PC-9 (cell line): ENCODE measurements around the gene SLX9. TPM values are rescaled to one million over a fixed set of nuclear protein-coding genes. Genes with fewer than 3 reads are reported as not detected.

ENCODE experiments used
- BruUV-seq: library from RNA; stranded (reverse); fragments of 400-500 nt; replicated peaks from 2 replicates; lab custom pipeline; 2021; lab: Mats Ljungman, UMichigan
- CTCF ChIA-PET: fragments of 300-600 bp; sonication (Branson Sonifier 250); formaldehyde crosslinking; loops from one replicate; lab custom pipeline; 2022; ENCODE audit warnings: antibody characterized with exemption; lab: Charles Lee
- POLR2A ChIA-PET: fragments of 300-600 bp; sonication (Branson Sonifier 250); formaldehyde crosslinking; loops from one replicate; lab custom pipeline; 2022; ENCODE audit warnings: antibody characterized with exemption; ENCODE audit not compliant: unreplicated experiment; lab: Charles Lee
- DNase-seq, 2 experiments: peaks; one replicate each; pipeline versions ENCODE4 v3.0.0 to v3.0.0-alpha.2; 2015 to 2022; ENCODE audit warnings: mixed read lengths in 1 of 2
- H2AFZ ChIP-seq: fragments of 200-600 bp; sonication (generic); 2 replicates; pipeline ENCODE4 v1.8.1; 2017; ENCODE audit warnings: antibody characterized with exemption
- H3F3A ChIP-seq: fragments of 200-600 bp; sonication (generic); 2 replicates; pipeline ENCODE4 v1.8.1; 2017; ENCODE audit warnings: antibody characterized with exemption, mild to moderate bottlenecking, low read depth; ENCODE audit not compliant: insufficient read depth
- H3K27ac ChIP-seq: fragments of 200-600 bp; sonication (generic); 2 replicates; pipeline ENCODE4 v1.6.1; 2016; ENCODE audit warnings: mixed run types
- H3K27me3 ChIP-seq: fragments of 200-600 bp; sonication (generic); 2 replicates; pipeline ENCODE4 v1.6.1; 2016; ENCODE audit warnings: low read depth, mixed run types; ENCODE audit not compliant: insufficient read depth
- H3K36me3 ChIP-seq: fragments of 200-600 bp; sonication (generic); 2 replicates; pipeline ENCODE4 v1.6.1; 2016; ENCODE audit warnings: low read depth, mixed run types
- H3K4me1 ChIP-seq: fragments of 200-600 bp; sonication (generic); replicated peaks from 2 replicates; pipeline ENCODE4 v1.6.1; 2016; ENCODE audit warnings: mixed run types; ENCODE audit not compliant: insufficient read depth
- H3K4me2 ChIP-seq: fragments of 200-600 bp; sonication (generic); 2 replicates; pipeline ENCODE4 v1.6.1; 2017; ENCODE audit warnings: mixed run types
- H3K4me3 ChIP-seq: fragments of 200-600 bp; sonication (generic); 2 replicates; pipeline ENCODE4 v1.6.1; 2016; ENCODE audit warnings: mixed run types
- H3K79me2 ChIP-seq: fragments of 200-600 bp; sonication (generic); 2 replicates; pipeline ENCODE4 v1.6.1; 2017; ENCODE audit warnings: low read depth, mixed run types
- H3K9me2 ChIP-seq: fragments of 200-600 bp; sonication (generic); 2 replicates; pipeline ENCODE4 v1.8.1; 2017; ENCODE audit warnings: mild to moderate bottlenecking; ENCODE audit not compliant: insufficient read depth
- H3K9me3 ChIP-seq: fragments of 200-600 bp; sonication (generic); 2 replicates; pipeline ENCODE4 v1.8.1; 2016; ENCODE audit warnings: low read depth; ENCODE audit not compliant: insufficient read depth
- H4K20me1 ChIP-seq: fragments of 200-600 bp; sonication (generic); 2 replicates; pipeline ENCODE4 v1.8.1; 2017; ENCODE audit not compliant: insufficient read depth
- CTCF ChIP-seq: fragments of 200-600 bp; sonication (generic); conservative IDR thresholded peaks from 2 replicates; pipeline ENCODE4 v1.6.1; 2017; ENCODE audit warnings: mixed run types, antibody characterized with exemption, mild to moderate bottlenecking, moderate library complexity
- EZH2 ChIP-seq: fragments of 200-600 bp; sonication (generic); IDR thresholded peaks from 2 replicates; pipeline ENCODE4 v1.8.0; 2017; ENCODE audit warnings: antibody characterized with exemption, low read depth
- intact Hi-C: fragments of 100-400 bp; cut with micrococcal nuclease; formaldehyde crosslinking; loops from one replicate; pipeline ENCODE4 v1.10.0; 2022; ENCODE audit not compliant: unreplicated experiment
- total RNA-seq: library from RNA; stranded (reverse); gene quantifications from 2 replicates; pipeline ENCODE4 v1.2.3, GENCODE V29; 2021

Gene SLX9
- total RNA-seq, 1 experiment from 2014 or later: 22.8 TPM

GRCh38 chr21:44903050-44903685, 36.7 kb upstream of the SLX9 start:
- DNase-seq: no peak
- CTCF ChIA-PET: no interaction called here
- BruUV-seq: no TSS peak
- Histone ChIP-seq H3K9me2 (no peaks in the 10 kb centered on the region), H3K36me3 (no peaks in the 10 kb centered on the region), H3K4me2 (no peak overlapping the region), H2AFZ (no peak overlapping the region), H3K9me3 (no peaks in the 10 kb centered on the region), H3K4me1 (no peaks in the 10 kb centered on the region), H3K27ac (no peak overlapping the region), H4K20me1 (no peaks in the 10 kb centered on the region), H3F3A (peaks cover 10% of the 10 kb centered on the region), H3K4me3 (no peak overlapping the region), H3K27me3 (no peaks in the 10 kb centered on the region), H3K79me2 (no peaks in the 10 kb centered on the region)
- POLR2A ChIA-PET: no interaction called here
- TF ChIP-seq EZH2 (no peak), CTCF (no peak)
- intact Hi-C loops: no loop called here

- peaks cover 10% of the 10 kb centered on the region for H3F3A ChIP-seq
- no peak overlapping the region for H3K27ac ChIP-seq
- no peaks in the 10 kb centered on the region for H3K27me3 ChIP-seq
- no peak for TF ChIP-seq EZH2
- H3K4me1 ChIP-seq: no peaks in the 10 kb centered on the region
- H3K36me3 ChIP-seq: no peaks in the 10 kb centered on the region
- no TSS peak for BruUV-seq
- POLR2A ChIA-PET: no interaction called here
- no peak overlapping the region for H3K4me2 ChIP-seq
- H3K79me2 ChIP-seq: no peaks in the 10 kb centered on the region
- intact Hi-C loops: no loop called here
- no peaks in the 10 kb centered on the region for H4K20me1 ChIP-seq
- no peak overlapping the region for H3K4me3 ChIP-seq
- H3K9me2 ChIP-seq: no peaks in the 10 kb centered on the region
- no peak overlapping the region for H2AFZ ChIP-seq
- H3K9me3 ChIP-seq: no peaks in the 10 kb centered on the region
- no peak for DNase-seq
- CTCF ChIA-PET: no interaction called here
Observed at GRCh38 chr21:44903689-44904088, 36.1 kb upstream of the SLX9 start.

- no TSS peak for BruUV-seq
- Histone ChIP-seq H3K27me3 (no peaks in the 10 kb centered on the region), H3K9me2 (no peaks in the 10 kb centered on the region), H3K4me1 (no peaks in the 10 kb centered on the region), H3K36me3 (no peaks in the 10 kb centered on the region), H3K79me2 (no peaks in the 10 kb centered on the region), H3K9me3 (no peaks in the 10 kb centered on the region), H3K4me2 (no peak overlapping the region), H2AFZ (no peak overlapping the region), H3F3A (peaks cover 10% of the 10 kb centered on the region), H3K27ac (no peak overlapping the region), H3K4me3 (no peak overlapping the region), H4K20me1 (no peaks in the 10 kb centered on the region)
- ChIA-PET POLR2A (no interaction called here), CTCF (no interaction called here)
- intact Hi-C loops: no loop called here
- DNase-seq: no peak
- no peak for TF ChIP-seq CTCF
- TF ChIP-seq EZH2: no peak
Observed at GRCh38 chr21:44904141-44904923, 35.5 kb upstream of the SLX9 start.
